AG04450 (cell line): ENCODE measurements around the gene FRMD4A. TPM values are rescaled to one million over a fixed set of nuclear protein-coding genes. Genes with fewer than 3 reads are reported as not detected.

Experiments used
- CTCF ChIA-PET: fragments of 300-600, 350-600 bp; formaldehyde crosslinking; extraction: SDS; loops from one replicate; lab custom pipeline; 2022; ENCODE audit warnings: antibody characterized with exemption, inconsistent platforms; lab: Charles Lee
- POLR2A ChIA-PET: fragments of 350-600 bp; formaldehyde crosslinking; extraction: SDS; loops from one replicate; lab custom pipeline; 2021; ENCODE audit warnings: antibody characterized with exemption, inconsistent platforms; lab: Yijun Ruan, JAX
- DNase-seq: peaks from one replicate; pipeline ENCODE4 v3.0.0-alpha.2; 2011; ENCODE audit warnings: low read depth, low spot score
- H3K27ac ChIP-seq: one replicate; pipeline ENCODE4 v1.5.1; 2012; ENCODE audit warnings: low read depth, low read length, control low read depth
- H3K27me3 ChIP-seq: one replicate; pipeline ENCODE4 v1.6.0; 2012; ENCODE audit warnings: low read length; ENCODE audit not compliant: control insufficient read depth, insufficient read depth
- H3K4me3 ChIP-seq: 2 replicates; pipeline ENCODE4 v1.5.1; 2011; ENCODE audit warnings: mild to moderate bottlenecking, low read depth, low read length, control low read depth
- H3K9me3 ChIP-seq: 2 replicates; pipeline ENCODE4 v1.5.1; 2012; ENCODE audit warnings: low read length; ENCODE audit not compliant: control insufficient read depth, insufficient read depth
- polyA plus RNA-seq: library from polyadenylated mRNA; depleted of rRNA; stranded (reverse); fragments of >200 nt; gene quantifications from 2 replicates; pipeline ENCODE4 v1.2.3, GENCODE V29; 2011
- TF ChIP-seq, protein P1 (sequence below): IDR thresholded peaks from 2 replicates; pipeline ENCODE4 v1.5.1; 2011; ENCODE audit warnings: low read depth, low read length, control low read depth, inconsistent platforms

Gene FRMD4A
- polyA plus RNA-seq, 1 experiment, result 45.7 TPM

GRCh38 chr10:13797164-13797563, 533.6 kb downstream of the FRMD4A start:
- POLR2A ChIA-PET, result no interaction called here
- H3K27ac ChIP-seq, result no peak overlapping the region
- no peaks in the 10 kb centered on the region for H3K27me3 ChIP-seq
- no peak for DNase-seq
- no peak overlapping the region for H3K4me3 ChIP-seq
- CTCF ChIA-PET, result no interaction called here
- TF ChIP-seq, protein P1, sequence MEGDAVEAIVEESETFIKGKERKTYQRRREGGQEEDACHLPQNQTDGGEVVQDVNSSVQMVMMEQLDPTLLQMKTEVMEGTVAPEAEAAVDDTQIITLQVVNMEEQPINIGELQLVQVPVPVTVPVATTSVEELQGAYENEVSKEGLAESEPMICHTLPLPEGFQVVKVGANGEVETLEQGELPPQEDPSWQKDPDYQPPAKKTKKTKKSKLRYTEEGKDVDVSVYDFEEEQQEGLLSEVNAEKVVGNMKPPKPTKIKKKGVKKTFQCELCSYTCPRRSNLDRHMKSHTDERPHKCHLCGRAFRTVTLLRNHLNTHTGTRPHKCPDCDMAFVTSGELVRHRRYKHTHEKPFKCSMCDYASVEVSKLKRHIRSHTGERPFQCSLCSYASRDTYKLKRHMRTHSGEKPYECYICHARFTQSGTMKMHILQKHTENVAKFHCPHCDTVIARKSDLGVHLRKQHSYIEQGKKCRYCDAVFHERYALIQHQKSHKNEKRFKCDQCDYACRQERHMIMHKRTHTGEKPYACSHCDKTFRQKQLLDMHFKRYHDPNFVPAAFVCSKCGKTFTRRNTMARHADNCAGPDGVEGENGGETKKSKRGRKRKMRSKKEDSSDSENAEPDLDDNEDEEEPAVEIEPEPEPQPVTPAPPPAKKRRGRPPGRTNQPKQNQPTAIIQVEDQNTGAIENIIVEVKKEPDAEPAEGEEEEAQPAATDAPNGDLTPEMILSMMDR, result no peak
- H3K9me3 ChIP-seq, result no peaks in the 10 kb centered on the region

DNA sequence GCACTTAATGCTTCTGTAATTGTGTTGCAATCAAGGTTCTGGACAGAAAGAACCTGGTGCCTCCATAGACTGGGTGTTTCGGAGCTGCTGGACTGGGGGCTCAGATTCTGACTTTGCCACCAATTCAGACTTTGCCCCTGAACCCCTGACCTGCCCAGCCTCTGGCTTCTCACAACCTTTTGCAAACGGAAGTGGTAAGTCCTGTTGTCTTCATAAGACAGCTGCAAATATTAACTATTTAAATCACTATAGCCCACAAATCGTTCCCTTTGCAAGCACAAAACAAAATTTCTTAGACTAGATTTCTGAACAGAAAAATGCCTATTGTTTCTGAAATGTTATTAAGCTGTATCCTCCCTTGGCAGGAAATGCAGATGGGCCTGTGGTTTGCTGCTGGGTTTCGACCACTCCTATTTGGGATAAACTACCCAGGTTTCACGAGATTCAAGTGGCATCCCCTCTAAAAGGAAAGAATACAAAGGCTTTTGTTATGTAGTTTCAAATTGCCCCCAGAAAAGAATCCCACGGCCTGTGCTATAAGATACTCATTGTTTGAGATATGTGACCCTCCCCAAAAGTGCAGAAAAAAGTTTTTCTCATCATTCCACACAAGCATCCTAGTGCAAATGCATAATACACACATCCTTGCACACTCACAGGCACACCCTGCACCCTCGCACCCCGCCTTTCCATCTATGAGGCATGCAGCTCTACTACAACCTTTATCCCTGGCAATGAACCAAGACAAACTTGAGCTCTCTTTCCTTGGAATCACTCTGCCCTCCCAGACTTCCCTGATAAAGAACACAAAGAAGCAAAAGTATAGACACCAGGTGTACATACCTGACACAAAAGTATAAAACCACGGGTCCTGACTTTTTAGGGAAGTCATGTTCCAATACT, 534.8 kb downstream of the FRMD4A start:
- DNase-seq, result no peak
- CTCF ChIA-PET, result interaction anchor here (1.2 to 1.5 kb wide), 2 partner anchors 9 to 298 kb away, joined by 3 to 4 read pairs; no protein-coding TSS in a partner anchor
- no peaks in the 10 kb centered on the region for H3K9me3 ChIP-seq
- no peak overlapping the region for H3K4me3 ChIP-seq
- no peaks in the 10 kb centered on the region for H3K27me3 ChIP-seq
- POLR2A ChIA-PET, result no interaction called here
- H3K27ac ChIP-seq, result no peak overlapping the region
- TF ChIP-seq, protein P1, result no peak

DNA sequence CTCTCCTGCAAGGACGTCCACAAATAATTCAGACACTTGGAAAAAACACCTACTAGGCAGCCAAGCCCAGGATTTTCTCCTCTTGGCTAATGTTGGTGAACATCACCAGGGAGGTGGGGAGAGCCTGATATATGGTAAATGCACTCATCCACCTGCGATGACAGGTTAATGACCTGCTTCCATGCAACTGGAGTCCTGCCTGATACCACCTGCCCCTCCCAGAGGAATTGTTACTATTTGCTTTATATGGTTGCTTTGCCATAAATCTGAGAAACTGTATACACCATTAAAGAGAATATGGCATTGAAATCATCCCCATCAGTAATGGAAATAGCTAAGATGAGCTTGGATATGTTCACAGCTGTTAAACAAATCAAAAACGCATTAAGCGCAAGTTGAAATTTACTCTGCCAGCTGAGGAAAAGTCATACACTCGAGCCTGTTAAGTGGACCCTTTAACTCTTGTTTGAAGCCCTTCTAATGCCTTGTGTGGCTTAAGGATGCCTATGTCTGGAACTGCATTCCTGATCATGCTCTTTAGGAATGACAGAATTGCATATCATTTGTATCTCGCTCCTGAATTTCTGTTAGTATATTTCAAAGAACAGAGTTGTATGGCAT, 535.6 kb downstream of the FRMD4A start:
- H3K9me3 ChIP-seq, result no peaks in the 10 kb centered on the region
- TF ChIP-seq, protein P1, result no peak
- CTCF ChIA-PET, result interaction anchor here (1.5 kb wide), 1 partner anchor 8 kb away, joined by 4 read pairs; no protein-coding TSS in a partner anchor
- DNase-seq, result no peak
- POLR2A ChIA-PET, result no interaction called here
- no peaks in the 10 kb centered on the region for H3K27me3 ChIP-seq
- H3K27ac ChIP-seq, result no peak overlapping the region
- H3K4me3 ChIP-seq, result no peak overlapping the region

DNA sequence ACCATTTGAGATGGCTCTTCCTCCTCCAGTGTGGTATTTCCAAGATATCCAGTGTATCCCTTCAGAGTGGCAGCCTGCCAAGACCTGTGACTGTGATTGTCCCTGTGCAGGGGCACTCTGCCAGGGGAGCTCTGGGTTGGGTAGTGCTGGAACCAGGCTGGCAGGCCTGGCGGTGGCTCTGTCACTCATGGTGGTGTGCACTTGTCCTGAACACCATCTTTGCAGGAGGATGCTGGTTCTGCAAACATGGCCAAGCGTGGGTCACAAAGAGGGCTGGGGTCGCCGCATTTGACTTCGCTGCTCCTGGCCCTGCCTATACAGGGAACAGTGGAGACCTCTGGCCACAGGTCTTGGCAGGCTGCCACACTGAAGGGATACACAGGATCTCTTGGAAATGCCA, 538.7 kb downstream of the FRMD4A start:
- H3K9me3 ChIP-seq, result no peaks in the 10 kb centered on the region
- H3K27ac ChIP-seq, result no peak overlapping the region
- no peak for DNase-seq
- H3K27me3 ChIP-seq, result no peaks in the 10 kb centered on the region
- ChIA-PET POLR2A (no interaction called here), CTCF (no interaction called here)
- TF ChIP-seq, protein P1, result no peak
- H3K4me3 ChIP-seq, result no peak overlapping the region

GRCh38 chr10:13791483-13791882, 539.2 kb downstream of the FRMD4A start:
- ChIA-PET POLR2A (no interaction called here), CTCF (interaction anchor here (0.6 kb wide), 1 partner anchor 23 kb away, joined by 3 read pairs; no protein-coding TSS in a partner anchor)
- Histone ChIP-seq H3K27ac (no peak overlapping the region), H3K4me3 (no peak overlapping the region), H3K9me3 (no peaks in the 10 kb centered on the region), H3K27me3 (no peaks in the 10 kb centered on the region)
- TF ChIP-seq, protein P1, result no peak
- DNase-seq, result no peak
